Mesendoderm (in vitro differentiated cells): Measurements from ENCODE around the gene PDE3A.

Experiments used
- DNase-seq: peaks from one replicate; pipeline ENCODE4 v3.0.0; 2013
- H2AK5ac ChIP-seq: 2 replicates; pipeline ENCODE4 v1.6.1; 2013; ENCODE audit warnings: low read length, inconsistent platforms
- H2BK120ac ChIP-seq: 2 replicates; pipeline ENCODE4 v1.6.1; 2013; ENCODE audit warnings: low read depth, mild to moderate bottlenecking, low read length, moderate library complexity, mixed read lengths
- H2BK15ac ChIP-seq: replicated peaks from 2 replicates; pipeline ENCODE4 v1.6.1; 2013; ENCODE audit warnings: low read depth, mild to moderate bottlenecking, moderate library complexity
- H2BK5ac ChIP-seq: 2 replicates; pipeline ENCODE4 v1.6.1; 2013; ENCODE audit warnings: low read length, inconsistent platforms
- H3K18ac ChIP-seq: 2 replicates; pipeline ENCODE4 v1.6.1; 2013; ENCODE audit warnings: mild to moderate bottlenecking, low read length, mixed read lengths
- H3K23ac ChIP-seq: one replicate; pipeline ENCODE4 v1.6.1; 2013; ENCODE audit warnings: low read length
- H3K27ac ChIP-seq: 2 replicates; pipeline ENCODE4 v1.5.1; 2013; ENCODE audit warnings: low read depth, mild to moderate bottlenecking, inconsistent platforms, low read length, moderate library complexity
- H3K27me3 ChIP-seq: 2 replicates; pipeline ENCODE4 v1.6.1; 2013; ENCODE audit warnings: low read length, control low read depth, mild to moderate bottlenecking, inconsistent platforms; ENCODE audit not compliant: insufficient read depth, poor library complexity
- H3K36me3 ChIP-seq: 2 replicates; pipeline ENCODE4 v1.6.1; 2013; ENCODE audit warnings: low read length, inconsistent platforms; ENCODE audit not compliant: control insufficient read depth, insufficient read depth
- H3K4ac ChIP-seq: one replicate; pipeline ENCODE4 v1.6.1; 2013; ENCODE audit warnings: low read depth, mild to moderate bottlenecking, low read length, moderate library complexity
- H3K4me1 ChIP-seq: 2 replicates; pipeline ENCODE4 v1.6.1; 2013; ENCODE audit warnings: low read depth, low read length, inconsistent platforms; ENCODE audit not compliant: control insufficient read depth
- H3K4me2 ChIP-seq: 2 replicates; pipeline ENCODE4 v1.6.1; 2013; ENCODE audit warnings: low read length
- H3K4me3 ChIP-seq: 2 replicates; pipeline ENCODE4 v1.5.1; 2013; ENCODE audit warnings: mild to moderate bottlenecking, low read length
- H3K56ac ChIP-seq: one replicate; pipeline ENCODE4 v1.6.1; 2013; ENCODE audit warnings: low read length
- H3K79me1 ChIP-seq: 2 replicates; pipeline ENCODE4 v1.6.1; 2013; ENCODE audit warnings: low read length, inconsistent platforms
- H3K79me2 ChIP-seq: 2 replicates; pipeline ENCODE4 v1.6.1; 2013; ENCODE audit warnings: mild to moderate bottlenecking, low read length; ENCODE audit not compliant: control insufficient read depth, insufficient read depth
- H3K9ac ChIP-seq: 2 replicates; pipeline ENCODE4 v1.6.1; 2013; ENCODE audit warnings: low read length, inconsistent platforms
- H4K5ac ChIP-seq: one replicate; pipeline ENCODE4 v1.6.1; 2013; ENCODE audit warnings: low read length
- H4K8ac ChIP-seq: one replicate; pipeline ENCODE4 v1.6.1; 2013; ENCODE audit warnings: low read depth, mild to moderate bottlenecking, control low read depth, low read length, moderate library complexity
- WGBS: extraction: QIAGEN DNeasy Blood & Tissue Kit; methylation state at CpG from one replicate; pipeline ENCODE4 v1.1.7; 2013; ENCODE audit warnings: low lambda C conversion rate, missing lambda C conversion rate; ENCODE audit not compliant: insufficient coverage; ENCODE audit errors: extremely low coverage; 5-methylcytosine and 5-hydroxymethylcytosine counted together

The PDE3A gene

DNA sequence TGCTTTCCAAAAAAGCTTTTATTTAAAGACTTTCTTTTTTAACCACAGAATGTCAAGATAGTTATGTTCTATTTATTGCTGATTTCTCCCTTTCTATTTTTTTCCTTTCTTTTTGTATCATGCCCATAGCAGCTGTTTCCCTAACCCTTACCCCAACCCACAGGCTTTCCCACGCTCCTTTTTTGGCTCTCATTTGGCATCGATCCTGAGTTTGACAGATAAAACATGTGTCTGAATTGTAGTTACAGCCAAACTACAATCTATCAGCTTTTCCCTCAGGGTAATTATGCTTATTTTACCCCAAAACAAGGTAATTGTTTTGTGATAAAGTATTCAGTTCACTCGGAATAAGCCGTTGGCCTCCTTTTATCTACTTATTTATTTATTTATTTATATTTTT lies 46.7 kb downstream of the PDE3A start:
- H3K4me2 ChIP-seq: no peak overlapping the region
- WGBS: no CpG with 5 or more reads among the region's 4 CpGs
- H2BK15ac ChIP-seq: no peak overlapping the region
- no peak overlapping the region for H4K8ac ChIP-seq
- no peak overlapping the region for H3K4me3 ChIP-seq
- no peaks in the 10 kb centered on the region for H3K79me1 ChIP-seq
- no peak for DNase-seq
- H3K23ac ChIP-seq: no peak overlapping the region
- no peaks in the 10 kb centered on the region for H3K4me1 ChIP-seq
- H3K36me3 ChIP-seq: no peaks in the 10 kb centered on the region
- H3K27me3 ChIP-seq: no peaks in the 10 kb centered on the region
- H2AK5ac ChIP-seq: no peak overlapping the region
- no peak overlapping the region for H2BK120ac ChIP-seq
- no peak overlapping the region for H3K4ac ChIP-seq
- no peak overlapping the region for H4K5ac ChIP-seq
- no peak overlapping the region for H3K18ac ChIP-seq
- no peak overlapping the region for H3K9ac ChIP-seq
- H3K56ac ChIP-seq: no peak overlapping the region
- H2BK5ac ChIP-seq: no peak overlapping the region
- no peaks in the 10 kb centered on the region for H3K79me2 ChIP-seq
- no peak overlapping the region for H3K27ac ChIP-seq

GRCh38 chr12:20415641-20416040 lies 47.3 kb downstream of the PDE3A start:
- Histone ChIP-seq H3K27me3 (no peaks in the 10 kb centered on the region), H3K4me3 (no peak overlapping the region), H2BK120ac (no peak overlapping the region), H2BK15ac (no peak overlapping the region), H3K79me1 (no peaks in the 10 kb centered on the region), H3K4ac (no peak overlapping the region), H3K9ac (no peak overlapping the region), H4K5ac (no peak overlapping the region), H2BK5ac (no peak overlapping the region), H3K23ac (no peak overlapping the region), H2AK5ac (no peak overlapping the region), H3K56ac (no peak overlapping the region), H4K8ac (no peak overlapping the region), H3K79me2 (no peaks in the 10 kb centered on the region), H3K18ac (no peak overlapping the region), H3K4me1 (no peaks in the 10 kb centered on the region), H3K27ac (no peak overlapping the region), H3K4me2 (no peak overlapping the region), H3K36me3 (no peaks in the 10 kb centered on the region)
- DNase-seq: no peak
- WGBS: no CpG with 5 or more reads among the region's 6 CpGs

DNA sequence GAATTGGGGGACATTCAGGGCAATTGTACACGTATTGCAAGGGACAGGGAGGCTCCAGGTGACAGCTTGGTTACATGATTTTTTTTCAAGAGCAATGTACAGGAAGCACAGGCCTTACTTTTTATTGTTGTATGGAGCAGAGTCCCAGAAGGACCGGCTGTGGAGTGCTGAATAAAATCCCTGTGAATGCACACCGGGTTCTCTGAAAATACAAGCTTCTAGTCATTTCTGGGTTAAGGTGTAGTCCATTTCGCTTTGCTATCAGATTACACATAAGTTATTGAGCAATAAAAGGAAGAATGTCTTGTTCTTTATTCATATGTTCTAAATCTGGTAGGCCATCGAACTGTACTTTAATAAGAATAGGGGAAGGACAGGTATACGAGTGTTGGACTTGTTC lies 52.2 kb downstream of the PDE3A start:
- DNase-seq: no peak
- no peak overlapping the region for H2AK5ac ChIP-seq

DNA sequence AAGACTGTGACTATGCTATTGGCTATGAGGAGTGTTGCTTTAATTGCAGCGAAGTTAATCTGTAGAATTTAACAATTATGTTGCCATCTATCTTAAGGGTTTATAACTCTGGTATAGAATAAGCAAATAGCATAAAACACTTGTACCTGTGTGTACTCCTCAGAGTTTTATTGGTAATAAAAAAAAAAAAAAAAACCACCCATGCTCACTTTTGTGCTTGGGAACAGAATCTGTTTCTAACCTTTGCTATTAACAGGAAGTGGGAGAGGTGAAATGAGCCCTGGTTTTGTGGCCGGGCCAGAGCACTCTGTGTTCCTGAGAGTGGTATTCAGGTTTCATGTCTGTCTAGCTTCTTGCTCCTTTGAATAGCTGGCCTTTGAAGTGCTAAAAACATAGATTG lies 53.1 kb downstream of the PDE3A start:
- Histone ChIP-seq H3K27me3 (no peaks in the 10 kb centered on the region), H3K4me1 (no peaks in the 10 kb centered on the region), H3K79me2 (no peaks in the 10 kb centered on the region), H3K4ac (no peak overlapping the region), H3K56ac (no peak overlapping the region), H4K8ac (no peak overlapping the region), H3K9ac (no peak overlapping the region), H3K4me2 (no peak overlapping the region), H3K18ac (no peak overlapping the region), H3K4me3 (no peak overlapping the region), H3K27ac (no peak overlapping the region), H2BK5ac (no peak overlapping the region), H2BK120ac (no peak overlapping the region), H2AK5ac (no peak overlapping the region), H3K79me1 (no peaks in the 10 kb centered on the region), H3K23ac (no peak overlapping the region), H2BK15ac (no peak overlapping the region), H4K5ac (no peak overlapping the region), H3K36me3 (no peaks in the 10 kb centered on the region)
- WGBS: no CpG with 5 or more reads among the region's 2 CpGs
- DNase-seq: no peak

More for the DNA sequence above, 52.2 kb downstream of the PDE3A start:
- Histone ChIP-seq H2BK15ac (no peak overlapping the region), H3K9ac (no peak overlapping the region), H3K18ac (no peak overlapping the region), H3K27ac (no peak overlapping the region), H3K23ac (no peak overlapping the region), H3K4ac (no peak overlapping the region), H2BK5ac (no peak overlapping the region), H3K79me1 (no peaks in the 10 kb centered on the region), H3K56ac (no peak overlapping the region), H3K79me2 (no peaks in the 10 kb centered on the region), H4K8ac (no peak overlapping the region), H3K27me3 (no peaks in the 10 kb centered on the region), H3K4me1 (no peaks in the 10 kb centered on the region), H4K5ac (no peak overlapping the region), H3K36me3 (no peaks in the 10 kb centered on the region), H3K4me2 (no peak overlapping the region), H3K4me3 (no peak overlapping the region), H2BK120ac (no peak overlapping the region)
- WGBS: no CpG with 5 or more reads among the region's 6 CpGs

DNA sequence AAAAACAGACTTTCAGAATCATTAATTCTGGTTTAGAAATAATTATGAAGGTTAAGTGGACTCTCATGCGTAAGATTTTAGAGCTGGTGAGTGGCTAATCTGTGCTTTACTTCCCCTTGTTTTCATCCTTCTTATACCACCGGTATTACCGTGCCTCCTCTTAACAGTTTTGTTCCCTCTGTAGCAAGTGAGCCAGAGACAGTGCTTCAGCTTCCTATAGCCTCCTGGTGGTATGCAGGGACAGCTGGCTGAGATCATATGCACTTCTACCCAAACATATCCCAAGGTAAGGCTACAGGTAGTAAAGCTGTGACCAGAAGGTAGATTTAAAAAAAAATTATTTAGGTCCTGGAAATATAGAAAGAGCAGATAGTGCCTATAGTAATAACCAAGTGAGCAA lies 55.2 kb downstream of the PDE3A start:
- peak; percentile 45 for DNase-seq

DNA sequence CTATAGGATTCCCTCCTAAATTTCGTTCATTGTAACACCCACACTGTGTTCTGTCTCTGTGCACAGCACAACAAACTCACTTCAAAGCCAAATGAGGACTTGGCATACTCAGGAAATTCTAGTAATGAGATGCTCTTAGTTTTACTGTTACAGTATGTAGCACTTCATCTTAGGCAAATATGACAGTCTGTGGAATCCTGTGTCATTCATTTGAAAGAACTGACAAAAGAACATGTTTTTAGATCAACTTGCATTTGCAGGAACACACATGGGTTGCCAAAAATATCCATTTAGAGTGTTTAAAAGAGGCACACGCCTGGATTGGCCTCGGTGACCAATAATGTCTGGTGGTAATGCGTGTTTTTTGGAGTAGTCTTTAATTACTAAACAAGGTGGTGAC lies 56.5 kb downstream of the PDE3A start:
- no peaks in the 10 kb centered on the region for H3K79me1 ChIP-seq
- no peak overlapping the region for H2BK5ac ChIP-seq
- no peak overlapping the region for H3K23ac ChIP-seq
- H3K4me3 ChIP-seq: no peak overlapping the region
- no peak overlapping the region for H3K27ac ChIP-seq
- H3K18ac ChIP-seq: no peak overlapping the region
- H3K4ac ChIP-seq: no peak overlapping the region
- no peak overlapping the region for H2BK120ac ChIP-seq
- no peak overlapping the region for H3K56ac ChIP-seq
- H2AK5ac ChIP-seq: no peak overlapping the region
- DNase-seq: no peak
- no peaks in the 10 kb centered on the region for H3K4me1 ChIP-seq
- H3K4me2 ChIP-seq: no peak overlapping the region
- no CpG with 5 or more reads among the region's 4 CpGs for WGBS
- no peaks in the 10 kb centered on the region for H3K79me2 ChIP-seq
- no peaks in the 10 kb centered on the region for H3K27me3 ChIP-seq
- no peak overlapping the region for H2BK15ac ChIP-seq
- no peaks in the 10 kb centered on the region for H3K36me3 ChIP-seq
- no peak overlapping the region for H4K8ac ChIP-seq
- H3K9ac ChIP-seq: no peak overlapping the region
- no peak overlapping the region for H4K5ac ChIP-seq

More for the DNA sequence above, 55.2 kb downstream of the PDE3A start:
- Histone ChIP-seq H3K27ac (no peak overlapping the region), H3K79me1 (no peaks in the 10 kb centered on the region), H4K8ac (no peak overlapping the region), H3K18ac (no peak overlapping the region), H3K4ac (no peak overlapping the region), H3K79me2 (no peaks in the 10 kb centered on the region), H3K36me3 (no peaks in the 10 kb centered on the region), H3K56ac (no peak overlapping the region), H4K5ac (no peak overlapping the region), H2BK15ac (no peak overlapping the region), H2AK5ac (no peak overlapping the region), H2BK120ac (no peak overlapping the region), H3K4me3 (no peak overlapping the region), H3K9ac (no peak overlapping the region), H2BK5ac (no peak overlapping the region), H3K4me2 (no peak overlapping the region), H3K4me1 (no peaks in the 10 kb centered on the region), H3K27me3 (no peaks in the 10 kb centered on the region), H3K23ac (no peak overlapping the region)
- WGBS: no CpG with 5 or more reads among the region's 3 CpGs
